WTC11 (cell line): ENCODE data around the gene DMKN. TPM values are rescaled to one million over a fixed set of nuclear protein-coding genes. Genes with fewer than 3 reads are reported as not detected.

Experiments
- ATAC-seq: fragments of 200-7000 bp; cut with Tn5 transposase; 2 replicates; pipeline ENCODE4 v1.10.0; 2021; ENCODE audit warnings: mild to moderate bottlenecking, moderate library complexity
- CTCF ChIA-PET: fragments of 300-600 bp; sonication (Branson Sonifier 250); formaldehyde crosslinking; loops from one replicate; lab custom pipeline; 2021; ENCODE audit warnings: antibody characterized with exemption; lab: Charles Lee
- POLR2A ChIA-PET: fragments of 350-600 bp; sonication (Branson Sonifier 250); formaldehyde crosslinking; loops from one replicate; lab custom pipeline; 2021; ENCODE audit warnings: antibody characterized with exemption; lab: Charles Lee
- DNase-seq: peaks from one replicate; pipeline ENCODE4 v3.0.0; 2021; ENCODE audit warnings: low spot score
- H3K27ac Mint-ChIP-seq: 2 replicates; pipeline ENCODE4 v1.8.0; 2021; ENCODE audit warnings: mixed read lengths
- H3K27me3 Mint-ChIP-seq: 2 replicates; pipeline ENCODE4 v1.8.0; 2021; ENCODE audit warnings: low read depth, mild to moderate bottlenecking, moderate library complexity, mixed read lengths
- H3K36me3 Mint-ChIP-seq: 2 replicates; pipeline ENCODE4 v1.8.0; 2021; ENCODE audit warnings: mixed read lengths
- H3K4me1 Mint-ChIP-seq: 2 replicates; pipeline ENCODE4 v1.8.0; 2022; ENCODE audit warnings: mixed read lengths
- H3K4me3 Mint-ChIP-seq: 2 replicates; pipeline ENCODE4 v1.8.0; 2021; ENCODE audit warnings: mild to moderate bottlenecking, moderate library complexity, mixed read lengths
- H3K9me3 Mint-ChIP-seq: 2 replicates; pipeline ENCODE4 v1.8.0; 2021; ENCODE audit warnings: mixed read lengths
- ARID4B ChIP-seq: sonication (generic); formaldehyde crosslinking; IDR thresholded peaks from 2 replicates; pipeline ENCODE4 v1.8.0; 2023; ENCODE audit warnings: missing genetic modification reagents, mild to moderate bottlenecking, borderline replicate concordance
- ATF1 ChIP-seq: sonication (generic); formaldehyde crosslinking; IDR thresholded peaks from 2 replicates; pipeline ENCODE4 v1.8.1; 2023; ENCODE audit warnings: mild to moderate bottlenecking, moderate library complexity, missing genetic modification reagents
- CTCF ChIP-seq: fragments of 200-600 bp; IDR thresholded peaks from 2 replicates; pipeline ENCODE4 v1.8.0; 2022; ENCODE audit warnings: antibody characterized with exemption
- ESRRA ChIP-seq: sonication (generic); formaldehyde crosslinking; IDR thresholded peaks from 2 replicates; pipeline ENCODE4 v1.8.1; 2022; ENCODE audit warnings: mild to moderate bottlenecking, missing genetic modification reagents, borderline replicate concordance
- FOXP4 ChIP-seq: sonication (generic); formaldehyde crosslinking; IDR thresholded peaks from 2 replicates; pipeline ENCODE4 v1.8.0; 2022; ENCODE audit warnings: mild to moderate bottlenecking, missing genetic modification reagents
- GABPB1 ChIP-seq: sonication (generic); formaldehyde crosslinking; IDR thresholded peaks from 2 replicates; pipeline ENCODE4 v1.8.1; 2023; ENCODE audit warnings: mild to moderate bottlenecking, missing genetic modification reagents
- IRF2 ChIP-seq: sonication (generic); formaldehyde crosslinking; IDR thresholded peaks from 2 replicates; pipeline ENCODE4 v1.8.0; 2022; ENCODE audit warnings: low read depth, missing genetic modification reagents, borderline replicate concordance
- NR1H2 ChIP-seq: sonication (generic); formaldehyde crosslinking; IDR thresholded peaks from 2 replicates; pipeline ENCODE4 v1.9.0; 2021; ENCODE audit warnings: mild to moderate bottlenecking, moderate library complexity, missing genetic modification reagents
- NR2C2 ChIP-seq: sonication (generic); formaldehyde crosslinking; IDR thresholded peaks from 2 replicates; pipeline ENCODE4 v1.8.0; 2022; ENCODE audit warnings: mild to moderate bottlenecking, missing genetic modification reagents
- NR3C1 ChIP-seq: sonication (generic); formaldehyde crosslinking; conservative IDR thresholded peaks from 2 replicates; pipeline ENCODE4 v1.8.1; 2023; ENCODE audit warnings: low read depth, mild to moderate bottlenecking, missing genetic modification reagents
- RELA ChIP-seq: sonication (generic); formaldehyde crosslinking; IDR thresholded peaks from 2 replicates; pipeline ENCODE4 v1.8.1; 2022; ENCODE audit warnings: missing genetic modification reagents, mild to moderate bottlenecking, borderline replicate concordance
- RORB ChIP-seq: fragments of 250-450 bp; sonication (Bioruptor Pico); IDR thresholded peaks from 2 replicates; pipeline ENCODE4 v1.9.0; 2021; ENCODE audit warnings: mild to moderate bottlenecking
- TCF7 ChIP-seq: sonication (generic); formaldehyde crosslinking; IDR thresholded peaks from 2 replicates; pipeline ENCODE4 v1.8.0; 2022; ENCODE audit warnings: mild to moderate bottlenecking, low read depth, missing genetic modification reagents, moderate library complexity
- TEAD4 ChIP-seq: sonication (generic); formaldehyde crosslinking; IDR thresholded peaks from 2 replicates; pipeline ENCODE4 v1.8.0; 2022; ENCODE audit warnings: mild to moderate bottlenecking, missing genetic modification reagents
- ZNF263 ChIP-seq: sonication (generic); formaldehyde crosslinking; IDR thresholded peaks from 2 replicates; pipeline ENCODE4 v1.8.1; 2022; ENCODE audit warnings: low read depth, mild to moderate bottlenecking, moderate library complexity, missing genetic modification reagents
- total RNA-seq: library from RNA; stranded (reverse); gene quantifications from 3 replicates; pipeline ENCODE4 v1.2.3, GENCODE V29; 2021
- TF ChIP-seq, protein P1 (sequence below): sonication (generic); formaldehyde crosslinking; IDR thresholded peaks from 2 replicates; pipeline ENCODE4 v1.8.1; 2022; ENCODE audit warnings: low read depth, missing genetic modification reagents, borderline replicate concordance
- TF ChIP-seq, protein P2 (sequence below): sonication (generic); formaldehyde crosslinking; IDR thresholded peaks from 2 replicates; pipeline ENCODE4 v1.8.1; 2022; ENCODE audit warnings: missing genetic modification reagents, borderline replicate concordance

DMKN gene
- total RNA-seq, 1 experiment from 2014 or later, result 285 TPM

DNA sequence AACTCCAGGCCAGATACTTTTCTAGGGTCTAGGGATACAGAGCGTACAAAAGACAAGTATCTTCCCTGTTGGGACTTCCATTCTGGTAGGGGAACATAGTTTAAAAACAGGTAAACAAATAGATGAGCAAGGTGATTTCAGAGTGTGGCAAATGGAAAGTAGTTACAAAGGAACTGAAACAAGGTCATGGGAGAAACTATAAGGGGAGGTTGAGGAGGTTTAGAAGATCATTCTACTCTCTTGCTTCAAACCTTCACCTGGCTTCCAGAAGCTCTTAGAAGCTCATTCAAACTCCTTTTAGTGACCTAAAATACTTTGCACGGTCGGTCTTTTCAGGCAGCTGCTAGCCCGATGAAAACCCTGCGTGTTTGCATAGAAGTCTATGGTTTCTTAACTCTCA, 56.3 kb downstream of the DMKN start (continued):
- TF ChIP-seq CTCF, result no peak
- TF ChIP-seq NR1H2 (CRISPR knock-in tag), result no peak

GRCh38 chr19:35455616-35456201, 57.7 kb downstream of the DMKN start:
- no peak overlapping the region for H3K4me3 Mint-ChIP-seq
- no peak overlapping the region for H3K27ac Mint-ChIP-seq
- TF ChIP-seq TCF7 (CRISPR knock-in tag) (no peak), ESRRA (CRISPR knock-in tag) (no peak), ZNF263 (CRISPR knock-in tag) (no peak), NR2C2 (CRISPR knock-in tag) (no peak)
- TF ChIP-seq, protein P1, sequence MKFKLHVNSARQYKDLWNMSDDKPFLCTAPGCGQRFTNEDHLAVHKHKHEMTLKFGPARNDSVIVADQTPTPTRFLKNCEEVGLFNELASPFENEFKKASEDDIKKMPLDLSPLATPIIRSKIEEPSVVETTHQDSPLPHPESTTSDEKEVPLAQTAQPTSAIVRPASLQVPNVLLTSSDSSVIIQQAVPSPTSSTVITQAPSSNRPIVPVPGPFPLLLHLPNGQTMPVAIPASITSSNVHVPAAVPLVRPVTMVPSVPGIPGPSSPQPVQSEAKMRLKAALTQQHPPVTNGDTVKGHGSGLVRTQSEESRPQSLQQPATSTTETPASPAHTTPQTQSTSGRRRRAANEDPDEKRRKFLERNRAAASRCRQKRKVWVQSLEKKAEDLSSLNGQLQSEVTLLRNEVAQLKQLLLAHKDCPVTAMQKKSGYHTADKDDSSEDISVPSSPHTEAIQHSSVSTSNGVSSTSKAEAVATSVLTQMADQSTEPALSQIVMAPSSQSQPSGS (CRISPR knock-in tag), result no peak
- ATAC-seq (no peak), DNase-seq (no peak)
- H3K4me1 Mint-ChIP-seq, result peaks cover 1% of the 10 kb centered on the region; the same call in 1 of the 2 replicates
- H3K9me3 Mint-ChIP-seq, result no peaks in the 10 kb centered on the region
- no peaks in the 10 kb centered on the region for H3K27me3 Mint-ChIP-seq
- POLR2A ChIA-PET, result interaction anchor here (0.6 to 0.7 kb wide), 2 partner anchors 17 to 110 kb away, joined by 6 read pairs; no protein-coding TSS in a partner anchor
- CTCF ChIA-PET, result no interaction called here
- no peaks in the 10 kb centered on the region for H3K36me3 Mint-ChIP-seq

GRCh38 chr19:35454663-35455062, 58.8 kb downstream of the DMKN start:
- ATAC-seq (no peak), DNase-seq (no peak)
- no peaks in the 10 kb centered on the region for H3K9me3 Mint-ChIP-seq
- H3K36me3 Mint-ChIP-seq, result no peaks in the 10 kb centered on the region
- H3K27ac Mint-ChIP-seq, result no peak overlapping the region
- no peaks in the 10 kb centered on the region for H3K4me1 Mint-ChIP-seq
- ChIA-PET POLR2A (interaction anchor here (0.7 kb wide), 1 partner anchor 9 kb away, joined by 6 read pairs; no protein-coding TSS in a partner anchor), CTCF (interaction anchor here (0.7 to 1.1 kb wide), 3 partner anchors 19 to 335 kb away, joined by 3 to 4 read pairs (median 3); no protein-coding TSS in a partner anchor)
- H3K4me3 Mint-ChIP-seq, result no peak overlapping the region
- peaks cover 4% of the 10 kb centered on the region; the same call in 1 of the 2 replicates for H3K27me3 Mint-ChIP-seq
- TF ChIP-seq RORB (CRISPR knock-in tag) (no peak), TEAD4 (no peak), NR3C1 (CRISPR knock-in tag) (no peak), ATF1 (CRISPR knock-in tag) (no peak), IRF2 (CRISPR knock-in tag) (no peak), RELA (CRISPR knock-in tag) (no peak), ARID4B (CRISPR knock-in tag) (no peak), FOXP4 (CRISPR knock-in tag) (no peak), GABPB1 (CRISPR knock-in tag) (no peak)
- TF ChIP-seq, protein P2, sequence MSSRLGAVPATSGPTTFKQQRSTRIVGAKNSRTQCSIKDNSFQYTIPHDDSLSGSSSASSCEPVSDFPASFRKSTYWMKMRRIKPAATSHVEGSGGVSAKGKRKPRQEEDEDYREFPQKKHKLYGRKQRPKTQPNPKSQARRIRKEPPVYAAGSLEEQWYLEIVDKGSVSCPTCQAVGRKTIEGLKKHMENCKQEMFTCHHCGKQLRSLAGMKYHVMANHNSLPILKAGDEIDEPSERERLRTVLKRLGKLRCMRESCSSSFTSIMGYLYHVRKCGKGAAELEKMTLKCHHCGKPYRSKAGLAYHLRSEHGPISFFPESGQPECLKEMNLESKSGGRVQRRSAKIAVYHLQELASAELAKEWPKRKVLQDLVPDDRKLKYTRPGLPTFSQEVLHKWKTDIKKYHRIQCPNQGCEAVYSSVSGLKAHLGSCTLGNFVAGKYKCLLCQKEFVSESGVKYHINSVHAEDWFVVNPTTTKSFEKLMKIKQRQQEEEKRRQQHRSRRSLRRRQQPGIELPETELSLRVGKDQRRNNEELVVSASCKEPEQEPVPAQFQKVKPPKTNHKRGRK (CRISPR knock-in tag), result no peak
